GM08714 (cell line): ENCODE results near the gene GET3.
"Not testable (repeated sequence)": the region's sequence is repeated elsewhere in the genome, so short reads cannot be mapped to it uniquely, and the experiment has no call there.

Experiments used
- H3K4me3 ChIP-seq: fragments of 200-500 bp; sonication (Bioruptor generic); 2 replicates; pipeline ENCODE4 v1.5.1; 2014; ENCODE audit warnings: mild to moderate bottlenecking, low read length, inconsistent platforms
- ZNF274 ChIP-seq: IDR thresholded peaks from 2 replicates; pipeline ENCODE4 v1.6.1; 2012; ENCODE audit warnings: mild to moderate bottlenecking, low read depth, low read length

Gene GET3

DNA sequence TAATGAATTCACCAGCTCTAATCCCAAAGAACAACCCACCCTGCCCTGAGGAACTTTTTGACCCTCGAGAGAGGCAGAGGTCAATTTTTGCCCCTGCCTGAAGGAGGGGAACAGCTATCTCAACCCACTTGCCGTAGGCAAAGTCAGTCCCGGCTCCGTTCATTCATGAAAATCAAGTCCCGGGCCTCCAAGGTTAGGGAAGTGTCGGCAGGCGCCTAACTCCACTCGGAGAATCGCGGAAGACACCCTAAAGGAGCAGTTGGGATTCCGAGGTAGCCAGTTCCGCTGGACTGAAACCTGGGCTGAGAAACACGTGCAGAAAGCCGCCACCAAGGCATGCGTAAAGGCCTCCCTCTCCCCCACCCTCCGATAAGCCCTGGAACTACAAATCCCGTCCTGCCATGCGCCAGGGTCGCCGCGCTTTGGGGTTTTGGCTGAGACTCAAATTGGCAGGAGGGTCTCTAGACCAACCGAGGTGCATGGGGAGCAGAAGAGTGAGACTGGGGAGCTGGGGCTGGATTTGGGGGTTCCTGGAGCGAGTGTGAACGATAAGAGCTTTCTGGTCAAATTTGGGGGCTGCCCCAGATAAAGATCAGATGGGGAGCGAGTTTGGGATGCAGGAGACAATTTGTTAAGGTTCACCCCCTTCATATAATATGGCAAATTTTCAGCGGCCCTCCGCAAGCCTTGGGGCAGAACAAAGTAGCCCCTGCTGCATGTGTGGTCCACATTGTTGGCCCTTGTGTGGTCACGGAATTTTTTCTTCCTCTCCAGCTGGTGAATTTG lies 13.5 kb upstream of the GET3 start, which contains the start of gene TNPO2:
TNPO2 (minus strand) TSS at position 292 of the 786 bp plus-strand sequence. CDS start 2,955 bp downstream, outside the sequence.
- no peak for TF ChIP-seq ZNF274
- H3K4me3 ChIP-seq = peak within 1 kb of the TSS; percentile 86

DNA sequence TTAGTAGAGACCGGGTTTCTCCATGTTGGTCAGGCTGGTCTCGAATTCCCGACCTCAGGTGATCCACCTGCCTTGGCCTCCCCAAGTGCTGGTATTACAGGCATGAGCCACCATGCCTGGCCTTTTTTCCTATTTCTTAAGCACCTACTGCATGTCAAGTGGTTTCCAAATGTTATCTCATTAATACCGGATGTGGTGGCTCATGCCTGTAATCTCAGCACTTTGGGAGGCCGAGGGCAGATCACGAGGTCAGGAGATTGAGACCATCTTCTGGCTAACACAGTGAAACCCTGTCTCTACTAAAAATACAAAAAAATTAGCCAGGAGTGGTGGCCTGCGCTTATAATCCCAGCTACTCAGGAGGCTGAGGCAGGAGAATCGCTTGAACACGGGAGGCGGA lies 11.7 kb upstream of the GET3 start:
- H3K4me3 ChIP-seq = not testable (repeated sequence)

DNA sequence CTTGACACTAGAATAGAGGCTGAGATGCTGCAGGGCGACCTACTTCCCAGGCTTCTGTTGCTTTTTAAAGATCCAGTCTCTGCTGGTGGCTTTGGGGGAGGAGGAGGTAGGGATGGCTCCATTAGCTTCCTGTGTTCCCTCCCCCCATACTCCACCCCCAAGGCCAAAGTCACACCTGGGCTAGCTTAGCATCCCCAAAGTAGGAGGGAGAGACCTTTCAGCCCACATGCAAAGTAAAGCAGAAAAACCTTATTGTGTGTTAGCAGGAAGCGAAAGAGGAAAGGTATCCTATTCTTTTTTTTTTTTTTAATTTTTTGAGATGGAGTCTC lies 10.3 kb upstream of the GET3 start:
- TF ChIP-seq ZNF274 = no peak
- no peak overlapping the region for H3K4me3 ChIP-seq

DNA sequence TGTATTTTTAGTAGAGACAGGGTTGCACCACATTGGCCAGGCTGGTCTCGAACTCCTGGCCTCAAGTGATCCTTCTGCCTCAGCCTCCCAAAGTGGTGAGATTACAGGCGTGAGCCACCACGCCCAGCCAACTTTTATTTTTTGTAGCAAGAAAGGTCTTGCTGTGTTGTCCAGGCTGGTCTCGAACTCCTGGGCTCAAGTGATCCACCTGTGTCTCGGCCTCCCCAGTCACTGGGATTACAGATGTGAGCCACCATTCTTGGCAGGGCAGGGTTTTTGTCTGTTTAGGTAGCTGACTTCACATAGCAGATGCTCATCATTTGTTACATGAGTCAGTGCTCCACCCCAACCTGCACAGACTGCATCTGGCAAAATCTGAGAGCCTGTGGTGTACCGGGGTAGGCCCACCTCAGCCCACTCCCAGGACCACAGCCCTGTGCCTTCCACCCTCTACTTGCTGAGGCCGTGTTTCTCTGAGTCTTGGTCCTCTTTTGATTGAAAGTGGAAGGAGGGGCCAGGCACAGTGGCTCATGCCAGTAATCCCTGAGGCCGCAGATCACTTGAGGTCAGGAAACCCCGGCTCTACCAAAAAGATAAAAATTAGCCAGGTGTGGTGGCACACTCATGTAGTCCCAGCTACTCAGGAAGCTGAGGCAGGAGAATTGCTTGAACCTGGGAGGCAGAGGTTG lies 9.4 kb upstream of the GET3 start:
- no peak for TF ChIP-seq ZNF274
- no peak overlapping the region for H3K4me3 ChIP-seq

DNA sequence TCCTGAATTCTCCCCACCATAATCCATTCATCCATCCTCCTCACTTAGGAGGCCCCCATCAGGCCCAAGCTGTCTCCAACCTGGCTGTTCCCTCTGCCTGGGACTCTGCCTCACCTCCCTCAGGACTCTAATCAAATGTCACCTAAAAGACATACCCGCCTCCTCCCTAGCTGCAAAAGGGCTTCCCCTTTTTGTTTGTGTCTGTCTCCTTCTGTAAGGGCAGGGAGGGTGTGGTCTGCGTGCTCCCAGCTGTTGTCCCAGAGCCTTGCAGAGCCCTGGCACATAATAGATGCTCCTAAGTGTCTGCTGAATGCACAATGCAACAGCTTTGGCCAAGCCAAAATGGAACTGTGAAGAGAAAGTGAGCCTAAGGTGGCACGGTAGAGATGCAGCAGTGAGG lies 7.2 kb upstream of the GET3 start:
- no peak for TF ChIP-seq ZNF274
- no peak overlapping the region for H3K4me3 ChIP-seq

DNA sequence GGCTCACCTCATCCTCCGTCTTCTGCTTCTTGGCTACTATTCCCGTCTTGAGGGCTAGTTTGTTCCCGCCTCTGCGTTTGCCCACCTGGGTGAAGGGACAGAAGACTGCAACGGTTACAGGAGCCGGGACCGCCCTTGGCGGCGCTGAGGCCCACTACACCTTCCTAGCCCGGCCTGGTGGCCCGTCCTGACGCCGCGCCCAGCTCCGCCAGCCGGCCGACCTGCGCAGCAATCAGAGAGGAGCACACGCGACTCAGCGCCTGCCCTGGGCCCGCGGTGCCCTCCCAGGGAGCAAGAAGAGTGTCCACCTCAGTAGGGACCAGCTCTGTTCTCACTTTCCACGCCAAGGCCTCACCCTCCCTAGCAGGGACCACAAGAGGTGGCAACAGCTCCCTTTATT lies 6.0 kb upstream of the GET3 start:
- no peak overlapping the region for H3K4me3 ChIP-seq
- TF ChIP-seq ZNF274 = no peak

DNA sequence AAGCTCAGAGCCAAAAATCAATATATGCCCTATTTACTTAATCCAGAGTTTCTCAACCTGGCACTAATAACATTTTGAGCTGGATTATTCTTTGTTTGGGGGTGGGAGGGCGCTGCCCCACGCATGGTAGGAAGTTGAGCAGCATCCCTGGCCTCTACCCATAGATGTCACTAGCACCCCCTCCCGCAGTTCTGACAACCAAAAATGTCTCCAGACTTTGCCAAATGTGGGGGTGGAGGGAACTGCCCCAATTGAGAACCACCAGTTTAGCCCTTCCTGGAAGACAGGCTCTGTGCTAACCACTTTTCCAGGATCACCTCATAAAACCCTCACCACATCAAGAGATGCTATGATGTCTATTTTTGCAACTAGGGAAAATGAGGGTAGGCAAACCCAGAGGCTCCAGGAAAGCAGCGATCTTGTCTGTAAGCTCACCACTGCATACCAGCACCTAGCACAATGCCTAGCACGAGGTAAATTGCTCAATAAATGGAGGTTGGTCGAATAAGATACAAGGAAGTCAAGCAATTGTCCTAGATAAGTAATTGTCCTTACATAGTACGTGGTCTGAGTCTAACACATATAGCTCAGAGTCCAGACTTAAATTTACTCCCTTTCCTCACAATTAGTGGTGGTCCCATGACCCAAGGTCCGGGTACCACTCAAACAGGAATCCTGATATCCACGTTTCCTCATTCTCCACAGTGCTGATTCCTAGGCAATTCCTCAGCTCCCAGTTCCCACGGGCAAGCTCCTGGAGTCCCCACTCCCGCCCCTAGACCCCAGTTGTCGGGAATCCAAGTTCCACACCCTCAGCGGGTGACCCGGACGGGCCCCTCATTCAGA lies 3.7 kb upstream of the GET3 start:
- H3K4me3 ChIP-seq = peak overlapping the region; percentile 82
- no peak for TF ChIP-seq ZNF274

DNA sequence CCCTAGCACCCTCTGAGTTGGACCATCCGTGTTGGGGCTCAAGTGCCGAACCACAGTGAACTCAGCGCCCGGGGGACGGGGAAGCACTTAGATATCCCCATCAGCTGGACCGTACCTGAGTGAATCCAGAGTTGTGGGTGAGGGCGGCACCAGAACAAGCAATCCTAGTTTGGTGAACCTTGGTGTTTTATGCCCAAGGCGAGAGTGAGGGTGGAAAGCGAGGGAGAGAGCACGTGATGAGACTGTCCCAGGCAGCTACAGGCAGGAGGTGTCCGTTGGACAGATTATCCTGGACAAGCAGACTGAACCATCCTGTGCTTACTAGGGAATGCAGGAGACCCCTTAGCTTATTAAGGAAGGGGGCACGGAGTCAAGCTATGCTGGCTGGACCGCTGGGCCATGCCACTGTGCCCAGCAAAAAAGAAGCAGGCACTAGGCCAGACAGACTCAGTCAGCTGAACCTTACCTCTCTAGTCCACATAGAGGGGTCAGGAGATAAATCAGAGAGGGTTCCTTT lies 596 bp downstream of the GET3 start:
- no peak for TF ChIP-seq ZNF274
- peak overlapping the region; percentile 95 for H3K4me3 ChIP-seq

DNA sequence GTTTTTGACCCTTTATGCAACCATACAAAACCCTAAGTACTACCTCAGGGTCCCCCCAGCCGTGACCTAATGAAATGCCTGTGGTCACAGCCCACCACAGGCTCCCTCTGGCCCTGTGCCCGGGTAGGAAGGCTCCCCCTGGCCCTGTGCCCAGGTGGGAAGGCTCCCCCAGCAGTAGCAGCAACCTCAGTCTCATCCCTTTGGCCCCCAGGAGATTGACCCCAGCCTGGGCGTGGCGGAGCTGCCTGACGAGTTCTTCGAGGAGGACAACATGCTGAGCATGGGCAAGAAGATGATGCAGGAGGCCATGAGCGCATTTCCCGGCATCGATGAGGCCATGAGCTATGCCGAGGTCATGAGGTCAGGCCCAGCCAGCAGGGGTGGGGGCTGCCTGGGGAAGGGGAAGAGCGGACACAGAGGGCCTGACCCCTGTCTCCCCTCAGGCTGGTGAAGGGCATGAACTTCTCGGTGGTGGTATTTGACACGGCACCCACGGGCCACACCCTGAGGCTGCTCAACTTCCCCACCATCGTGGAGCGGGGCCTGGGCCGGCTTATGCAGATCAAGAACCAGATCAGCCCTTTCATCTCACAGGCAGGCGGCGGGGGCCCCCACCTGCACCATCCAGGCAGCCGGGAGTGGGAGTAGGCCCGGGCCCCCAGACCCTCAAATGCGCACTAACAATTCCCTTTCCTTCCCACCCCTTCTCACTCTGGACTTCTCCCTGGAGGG lies 8.0 kb downstream of the GET3 start:
- H3K4me3 ChIP-seq = no peak overlapping the region
- TF ChIP-seq ZNF274 = no peak

DNA sequence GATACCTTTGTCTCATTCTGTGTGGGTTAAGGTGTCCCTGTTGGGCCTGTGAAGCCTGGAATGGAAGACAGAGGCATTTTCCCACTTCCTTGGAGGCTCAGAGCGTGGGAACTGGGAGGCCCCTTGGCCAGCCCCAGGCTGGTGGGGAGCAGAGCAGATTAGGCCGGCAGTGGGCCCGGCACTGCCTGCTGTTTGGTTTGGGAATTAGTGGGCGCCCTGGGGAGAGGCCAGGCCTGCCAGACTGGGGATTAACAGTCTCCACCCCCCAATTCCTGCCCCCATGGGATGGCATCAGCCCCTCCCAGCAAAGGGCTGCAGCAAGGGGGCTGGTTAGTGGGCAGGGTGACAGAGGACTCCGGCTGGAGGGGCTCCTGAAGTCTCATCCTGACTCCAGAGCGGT lies 11.2 kb downstream of the GET3 start:
- H3K4me3 ChIP-seq = no peak overlapping the region
- TF ChIP-seq ZNF274 = no peak

DNA sequence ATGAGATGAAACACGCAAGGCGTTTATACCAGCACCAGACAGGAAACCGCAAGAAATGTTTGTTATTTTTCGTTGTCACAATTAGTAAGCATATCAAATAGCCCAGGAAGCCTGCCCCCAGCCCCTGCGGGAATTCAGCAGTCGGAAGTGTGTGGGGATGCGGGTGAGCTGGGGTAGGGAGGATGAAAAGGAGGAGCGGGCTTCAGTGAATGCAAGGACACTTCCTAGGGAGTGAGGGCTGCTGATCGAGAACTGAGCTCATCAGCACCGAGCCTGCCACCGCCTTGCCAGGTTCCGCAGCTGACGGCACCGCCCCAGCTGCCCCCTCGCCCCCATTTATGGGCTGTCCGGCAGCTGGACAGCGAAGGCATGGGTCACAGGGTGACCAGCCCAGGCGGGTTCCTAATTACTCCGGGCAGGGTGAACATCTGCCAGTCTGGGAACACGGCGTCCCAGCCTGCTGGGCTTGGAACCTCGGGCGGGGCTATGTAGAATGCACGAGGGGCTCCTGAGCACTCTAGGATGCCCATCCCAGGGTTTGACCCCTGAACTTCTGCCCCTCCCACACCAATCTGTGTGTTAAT lies 12.7 kb downstream of the GET3 start:
- H3K4me3 ChIP-seq = no peak overlapping the region
- no peak for TF ChIP-seq ZNF274

DNA sequence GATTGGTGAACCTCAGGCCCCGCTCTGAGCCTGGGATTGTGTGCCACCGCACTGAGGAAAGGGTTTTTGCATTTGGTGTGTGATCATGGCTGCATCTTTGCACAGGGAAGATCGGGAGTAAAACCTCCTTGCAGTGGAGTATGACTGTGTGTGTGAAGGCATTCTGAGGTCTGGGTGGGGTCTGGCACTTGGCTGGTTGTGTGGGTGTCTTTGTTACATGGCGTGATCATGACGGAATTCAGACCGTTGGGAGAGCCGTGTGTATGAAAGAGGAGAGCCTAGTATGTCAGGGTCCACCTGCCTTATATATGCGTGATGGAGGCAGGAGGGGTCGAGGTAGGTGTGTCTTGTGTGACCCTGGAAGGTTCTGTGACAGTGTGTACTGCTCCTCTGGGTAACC lies 13.6 kb downstream of the GET3 start:
- no peak overlapping the region for H3K4me3 ChIP-seq
- TF ChIP-seq ZNF274 = no peak

DNA sequence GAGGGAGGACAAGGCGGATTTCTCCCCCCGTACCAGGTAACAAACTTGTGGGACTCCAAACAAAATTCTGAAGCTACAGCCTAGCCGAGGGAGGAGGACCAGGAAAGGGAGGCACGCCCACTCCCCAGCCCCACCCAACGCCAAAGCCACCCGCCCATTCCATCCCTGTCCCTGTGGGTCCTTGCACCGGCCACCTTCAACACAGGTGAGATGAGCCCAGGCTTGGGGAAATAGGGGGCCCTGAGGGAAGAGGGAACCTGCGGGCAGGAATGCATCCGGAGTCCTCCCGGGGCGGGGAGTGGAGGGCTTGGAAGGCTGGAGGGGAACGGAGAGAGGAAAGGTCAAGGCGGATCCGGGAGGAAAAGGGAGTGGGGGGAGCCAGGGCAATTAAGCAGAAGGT lies 14.3 kb downstream of the GET3 start, which contains the start of gene BEST2:
BEST2 (plus strand) TSS at position 157 of the 400 bp plus-strand sequence. CDS start 802 bp downstream, outside the sequence.
- no peak within 1 kb of the TSS for H3K4me3 ChIP-seq
- no peak for TF ChIP-seq ZNF274
